K562 (cell line): Measurements from ENCODE around the gene VPS13C. TPM values are rescaled to one million over a fixed set of nuclear protein-coding genes. Genes with fewer than 3 reads are reported as not detected.

Experiments used
- ATAC-seq: fragments of 200-7000 bp; cut with Tn5 transposase; 3 replicates; pipeline ENCODE4 v1.9.1; 2020; ENCODE audit warnings: moderate library complexity
- BruUV-seq: library from RNA; stranded (reverse); fragments of 400-500 nt; replicated peaks from 2 replicates; lab custom pipeline; 2021; lab: Mats Ljungman, UMichigan
- CTCF ChIA-PET: fragments of 300-600 bp; formaldehyde crosslinking; extraction: SDS; loops from one replicate; lab custom pipeline; 2021; ENCODE audit warnings: low intra/inter-chr PET ratio; lab: Yijun Ruan, JAX
- POLR2A ChIA-PET: fragments of 300-600, 350-650 bp; sonication (Branson Sonifier 250); formaldehyde crosslinking; extraction: SDS; loops from one replicate; lab custom pipeline; 2021; ENCODE audit warnings: antibody characterized with exemption, inconsistent platforms; lab: Yijun Ruan, JAX
- DNase-seq, 4 experiments: peaks; one replicate each; pipeline versions ENCODE4 v3.0.0 to v3.0.0-alpha.2; 2011 to 2018; ENCODE audit warnings: low spot score in 3 of 4, mixed read lengths in 3 of 4; ENCODE audit errors: extremely low read depth in 1 of 4
- FAIRE-seq: peaks from 2 replicates; lab custom pipeline; 2011; peaks lifted over from hg19 to GRCh38; lab: Jason Lieb, UNC
- H2AFZ ChIP-seq: 2 replicates; pipeline ENCODE4 v1.6.0; 2011; ENCODE audit warnings: low read depth, low read length, control low read depth, inconsistent platforms
- H3K27ac ChIP-seq: fragments of 200-600 bp; 3 replicates; pipeline ENCODE4 v1.8.0; 2011; ENCODE audit warnings: low read depth, mild to moderate bottlenecking, control low read depth, inconsistent platforms, low read length, moderate library complexity, mixed read lengths; ENCODE audit errors: extremely low read depth
- H3K27me3 ChIP-seq, 2 experiments: fragments of 300-600 bp in 1 of 2; 2 replicates in 1 of 2; 3 replicates in 1 of 2; pipeline versions ENCODE4 v1.6.0 to v1.8.0; 2011; ENCODE audit warnings: inconsistent platforms in 2 of 2, low read length in 2 of 2, mild to moderate bottlenecking in 1 of 2, mixed read lengths in 1 of 2, moderate library complexity in 1 of 2; ENCODE audit not compliant: control insufficient read depth in 2 of 2, insufficient read depth in 2 of 2
- H3K36me3 ChIP-seq: fragments of 300-600 bp; 3 replicates; pipeline ENCODE4 v1.8.0; 2011; ENCODE audit warnings: mild to moderate bottlenecking, low read length, inconsistent platforms; ENCODE audit not compliant: control insufficient read depth, insufficient read depth
- H3K4me1 ChIP-seq, 2 experiments: fragments of 200-600 bp in 1 of 2; replicated peaks in 1 of 2; 2 replicates in 1 of 2; 3 replicates in 1 of 2; pipeline versions ENCODE4 v1.5.1 to v1.8.0; 2011; ENCODE audit warnings: inconsistent platforms in 2 of 2, low read length in 2 of 2, mild to moderate bottlenecking in 1 of 2, mixed read lengths in 1 of 2, moderate library complexity in 1 of 2; ENCODE audit not compliant: control insufficient read depth in 2 of 2, insufficient read depth in 2 of 2
- H3K4me2 ChIP-seq: 2 replicates; pipeline ENCODE4 v1.6.1; 2011; ENCODE audit warnings: low read length, control low read depth, inconsistent platforms, mixed read lengths; ENCODE audit not compliant: insufficient read depth
- H3K4me3 ChIP-seq: fragments of 200-600 bp; sonication (generic), shearing (Covaris generic); 2 replicates; pipeline ENCODE4 v1.5.1; 2016; ENCODE audit warnings: control low read depth, inconsistent platforms
- H3K79me2 ChIP-seq: fragments of 200-600 bp; 3 replicates; pipeline ENCODE4 v1.8.0; 2011; ENCODE audit warnings: low read length, inconsistent platforms; ENCODE audit not compliant: control insufficient read depth, insufficient read depth
- H3K9ac ChIP-seq, 2 experiments: 2 replicates each; pipeline versions ENCODE4 v1.6.0 to v1.6.1; 2011; ENCODE audit warnings: low read depth in 2 of 2, low read length in 2 of 2, control low read depth in 1 of 2, inconsistent platforms in 1 of 2, mild to moderate bottlenecking in 1 of 2, mixed read lengths in 1 of 2; ENCODE audit not compliant: insufficient read depth in 1 of 2
- H3K9me1 ChIP-seq: one replicate; pipeline ENCODE4 v1.6.0; 2011; ENCODE audit warnings: inconsistent platforms, mild to moderate bottlenecking, low read length, moderate library complexity; ENCODE audit not compliant: control insufficient read depth, insufficient read depth
- H3K9me3 ChIP-seq: replicated peaks from 2 replicates; pipeline ENCODE4 v1.5.1; 2011; ENCODE audit warnings: low read depth, low read length, inconsistent platforms; ENCODE audit not compliant: control insufficient read depth, insufficient read depth
- H4K20me1 ChIP-seq: replicated peaks from 2 replicates; pipeline ENCODE4 v1.6.1; 2011; ENCODE audit warnings: low read length, inconsistent platforms, mixed read lengths; ENCODE audit not compliant: control insufficient read depth, insufficient read depth
- CBX5 ChIP-seq: IDR thresholded peaks from 2 replicates; pipeline ENCODE4 v1.6.1; 2014; ENCODE audit warnings: low read depth, borderline replicate concordance
- CREB5 ChIP-seq: fragments of 250-450 bp; sonication (Bioruptor Pico); IDR thresholded peaks from 2 replicates; pipeline ENCODE4 v1.5.0; 2020; ENCODE audit warnings: mild to moderate bottlenecking
- MECOM ChIP-seq: fragments of 250-450 bp; sonication (Bioruptor Pico); IDR thresholded peaks from 2 replicates; pipeline ENCODE4 v1.8.0; 2022; ENCODE audit warnings: inconsistent platforms
- RB1 ChIP-seq: fragments of 450-650 bp; IDR thresholded peaks from 2 replicates; pipeline ENCODE4 v1.6.1; 2017; ENCODE audit warnings: low read depth, mild to moderate bottlenecking
- RREB1 ChIP-seq: fragments of 250-450 bp; sonication (Bioruptor Pico); IDR thresholded peaks from 2 replicates; pipeline ENCODE4 v1.4.0; 2020
- SETDB1 ChIP-seq: IDR thresholded peaks from one replicate; pipeline ENCODE4 v1.6.1; 2012; ENCODE audit warnings: low read length, control low read depth, inconsistent platforms
- SMARCA5 ChIP-seq: fragments of 450-650 bp; IDR thresholded peaks from 2 replicates; pipeline ENCODE4 v1.6.1; 2016
- TAL1 ChIP-seq: fragments of 450-650 bp; IDR thresholded peaks from 2 replicates; pipeline ENCODE4 v1.6.1; 2016; ENCODE audit warnings: mild to moderate bottlenecking
- ZNF76 ChIP-seq: fragments of 250-450 bp; sonication (Bioruptor Pico); IDR thresholded peaks from 2 replicates; pipeline ENCODE4 v1.4.0; 2020; ENCODE audit warnings: mild to moderate bottlenecking, moderate library complexity, borderline replicate concordance
- ZNF766 ChIP-seq: fragments of 200-800 bp; sonication (Bioruptor generic); conservative IDR thresholded peaks from 2 replicates; pipeline ENCODE4 v1.6.1; 2016; ENCODE audit warnings: missing genetic modification characterization, missing compliant biosample characterization
- WGBS: fragments of 100-300 bp; shearing (Covaris generic); methylation state at CpG from one replicate; pipeline ENCODE4 v1.1.6; 2016; ENCODE audit warnings: low coverage, mixed read lengths; ENCODE audit not compliant: insufficient coverage; ENCODE audit errors: missing lambda C conversion rate; 5-methylcytosine and 5-hydroxymethylcytosine counted together
- in situ Hi-C: fragments of 300-500 bp; cut with MboI; formaldehyde crosslinking; loops from 4 replicates; pipeline ENCODE4 v1.15.0; 2018; ENCODE audit warnings: inconsistent platforms, mixed read lengths
- intact Hi-C: fragments of 100-400 bp; cut with micrococcal nuclease; formaldehyde crosslinking; loops from 2 replicates; pipeline ENCODE4 v1.14.2; 2022
- polyA plus RNA-seq, 8 experiments: library from polyadenylated mRNA; depleted of rRNA in 4 of 8; stranded (reverse) in 5 of 8; unstranded in 3 of 8; fragments of >200 nt; fragmentation: Nextera tagmentation in 2 of 8; fragmentation: Illumina TruSeq in 1 of 8; extraction: Ambion mirVana in 2 of 8; extraction: Trizol in 1 of 8; gene quantifications; 2 replicates each; pipeline versions ENCODE4 v1.2.1 to v1.2.3, GENCODE V29; 2011 to 2014; ENCODE audit warnings: inconsistent platforms in 1 of 8, missing spikeins in 1 of 8
- total RNA-seq, 7 experiments: library from RNA; depleted of rRNA in 6 of 7; stranded (reverse); fragments of >200 nt in 6 of 7; fragmentation: Illumina TruSeq in 2 of 7; extraction: Trizol in 2 of 7; gene quantifications; 2 replicates each; pipeline versions ENCODE4 v1.2.1 to v1.2.3, GENCODE V29; 2011 to 2021; ENCODE audit warnings: low replicate concordance in 1 of 7
- TF ChIP-seq, protein P1 (sequence below): fragments of 150-350 bp; IDR thresholded peaks from 2 replicates; pipeline ENCODE4 v1.6.1; 2014; ENCODE audit warnings: low read depth, mild to moderate bottlenecking, low read length, borderline replicate concordance
- TF ChIP-seq, protein P2 (sequence below): fragments of 250-450 bp; sonication (Bioruptor Pico); IDR thresholded peaks from 2 replicates; pipeline ENCODE4 v1.5.0; 2021

Gene VPS13C
- total and polyA plus RNA-seq, 9 of the 15 experiments (the other 6 are each of a cell fraction or from before 2014, with no cell fraction given), result 5.2 to 32.3 (median 15.7) TPM

DNA sequence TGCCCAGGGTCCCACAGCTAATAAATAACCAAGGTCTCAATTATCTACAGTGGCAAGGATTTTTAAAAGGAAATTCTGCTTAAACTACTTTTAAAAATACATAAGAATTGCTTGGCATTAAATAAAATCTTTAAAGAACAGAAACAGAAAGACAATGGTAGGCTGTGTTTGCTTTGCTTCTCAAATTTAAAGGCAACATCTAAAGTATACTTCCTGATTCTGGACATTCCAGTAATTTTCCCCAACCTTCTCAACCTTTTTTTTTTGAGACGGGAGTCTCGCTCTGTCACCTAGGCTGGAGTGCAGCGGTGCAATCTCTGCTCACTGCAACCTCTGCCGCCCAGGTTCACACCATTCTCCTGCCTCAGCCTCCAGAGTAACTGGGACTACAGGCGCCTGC lies 5.3 kb downstream of the VPS13C start:
- H3K4me1 ChIP-seq, result peaks cover 7% of the 10 kb centered on the region in 2 experiments; a peak in 3 of 5 replicates
- no peak overlapping the region for H3K4me3 ChIP-seq
- H3K79me2 ChIP-seq, result peaks cover 73% of the 10 kb centered on the region
- H4K20me1 ChIP-seq, result peaks cover 8% of the 10 kb centered on the region
- H3K9ac ChIP-seq, result no peak overlapping the region
- H3K9me1 ChIP-seq, result no peaks in the 10 kb centered on the region
- BruUV-seq, result no TSS peak
- no peaks in the 10 kb centered on the region for H3K9me3 ChIP-seq
- no peak for ATAC-seq
- no peaks in the 10 kb centered on the region for H3K27me3 ChIP-seq
- ChIA-PET CTCF (no interaction called here), POLR2A (no interaction called here)
- FAIRE-seq, result no peak
- no peaks in the 10 kb centered on the region for H3K36me3 ChIP-seq
- intact Hi-C loops (no loop called here), in situ Hi-C loops (no loop called here)
- H3K27ac ChIP-seq, result no peak overlapping the region
- WGBS, result 79% methylated on average over 4 of the region's 5 CpGs
- no peak overlapping the region for H3K4me2 ChIP-seq
- no peak for DNase-seq
- H2AFZ ChIP-seq, result no peak overlapping the region
- no peak for TF ChIP-seq ZNF76 (CRISPR knock-in tag)
- TF ChIP-seq CREB5 (CRISPR knock-in tag), result no peak
- TF ChIP-seq SETDB1, result no peak
- TF ChIP-seq TAL1, result no peak
- no peak for TF ChIP-seq RB1
- TF ChIP-seq RREB1, result no peak
- no peak for TF ChIP-seq SMARCA5
- TF ChIP-seq, protein P1, sequence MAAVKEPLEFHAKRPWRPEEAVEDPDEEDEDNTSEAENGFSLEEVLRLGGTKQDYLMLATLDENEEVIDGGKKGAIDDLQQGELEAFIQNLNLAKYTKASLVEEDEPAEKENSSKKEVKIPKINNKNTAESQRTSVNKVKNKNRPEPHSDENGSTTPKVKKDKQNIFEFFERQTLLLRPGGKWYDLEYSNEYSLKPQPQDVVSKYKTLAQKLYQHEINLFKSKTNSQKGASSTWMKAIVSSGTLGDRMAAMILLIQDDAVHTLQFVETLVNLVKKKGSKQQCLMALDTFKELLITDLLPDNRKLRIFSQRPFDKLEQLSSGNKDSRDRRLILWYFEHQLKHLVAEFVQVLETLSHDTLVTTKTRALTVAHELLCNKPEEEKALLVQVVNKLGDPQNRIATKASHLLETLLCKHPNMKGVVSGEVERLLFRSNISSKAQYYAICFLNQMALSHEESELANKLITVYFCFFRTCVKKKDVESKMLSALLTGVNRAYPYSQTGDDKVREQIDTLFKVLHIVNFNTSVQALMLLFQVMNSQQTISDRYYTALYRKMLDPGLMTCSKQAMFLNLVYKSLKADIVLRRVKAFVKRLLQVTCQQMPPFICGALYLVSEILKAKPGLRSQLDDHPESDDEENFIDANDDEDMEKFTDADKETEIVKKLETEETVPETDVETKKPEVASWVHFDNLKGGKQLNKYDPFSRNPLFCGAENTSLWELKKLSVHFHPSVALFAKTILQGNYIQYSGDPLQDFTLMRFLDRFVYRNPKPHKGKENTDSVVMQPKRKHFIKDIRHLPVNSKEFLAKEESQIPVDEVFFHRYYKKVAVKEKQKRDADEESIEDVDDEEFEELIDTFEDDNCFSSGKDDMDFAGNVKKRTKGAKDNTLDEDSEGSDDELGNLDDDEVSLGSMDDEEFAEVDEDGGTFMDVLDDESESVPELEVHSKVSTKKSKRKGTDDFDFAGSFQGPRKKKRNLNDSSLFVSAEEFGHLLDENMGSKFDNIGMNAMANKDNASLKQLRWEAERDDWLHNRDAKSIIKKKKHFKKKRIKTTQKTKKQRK, result no peak
- no peak for TF ChIP-seq CBX5
- no peak for TF ChIP-seq ZNF766 (CRISPR knock-in tag)
- TF ChIP-seq, protein P2, sequence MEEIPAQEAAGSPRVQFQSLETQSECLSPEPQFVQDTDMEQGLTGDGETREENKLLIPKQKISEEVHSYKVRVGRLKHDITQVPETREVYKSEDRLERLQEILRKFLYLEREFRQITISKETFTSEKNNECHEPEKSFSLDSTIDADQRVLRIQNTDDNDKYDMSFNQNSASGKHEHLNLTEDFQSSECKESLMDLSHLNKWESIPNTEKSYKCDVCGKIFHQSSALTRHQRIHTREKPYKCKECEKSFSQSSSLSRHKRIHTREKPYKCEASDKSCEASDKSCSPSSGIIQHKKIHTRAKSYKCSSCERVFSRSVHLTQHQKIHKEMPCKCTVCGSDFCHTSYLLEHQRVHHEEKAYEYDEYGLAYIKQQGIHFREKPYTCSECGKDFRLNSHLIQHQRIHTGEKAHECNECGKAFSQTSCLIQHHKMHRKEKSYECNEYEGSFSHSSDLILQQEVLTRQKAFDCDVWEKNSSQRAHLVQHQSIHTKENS, result no peak
- TF ChIP-seq MECOM (CRISPR knock-in tag), result no peak
